B cell (primary cell): ENCODE measurements around the gene SLC25A31. TPM values are rescaled to one million over a fixed set of nuclear protein-coding genes. Genes with fewer than 3 reads are reported as not detected.

Experiments
- ATAC-seq: fragments of 200-7000 bp; cut with Tn5 transposase; one replicate; pipeline ENCODE4 v1.10.0; 2021; ENCODE audit warnings: low read depth, mild to moderate bottlenecking, moderate number of reproducible peaks, moderate library complexity
- CTCF ChIA-PET: fragments of 350-600 bp; sonication (Branson Sonifier 250); formaldehyde crosslinking; loops from one replicate; lab custom pipeline; 2021; ENCODE audit warnings: antibody characterized with exemption, inconsistent platforms; lab: Charles Lee
- POLR2A ChIA-PET: fragments of 350-600 bp; sonication (Branson Sonifier 250); formaldehyde crosslinking; loops from one replicate; lab custom pipeline; 2021; ENCODE audit warnings: antibody characterized with exemption; lab: Charles Lee
- DNase-seq: peaks from one replicate; pipeline ENCODE4 v3.0.0; 2013
- H2AFZ ChIP-seq: 2 replicates; pipeline ENCODE4 v1.6.1; 2012; ENCODE audit warnings: mild to moderate bottlenecking, low read depth, low read length; ENCODE audit not compliant: insufficient read depth, poor library complexity, severe bottlenecking
- H3K27ac ChIP-seq, 2 donors: 1 replicate in 1 of 2; 2 replicates in 1 of 2; pipeline ENCODE4 v1.5.1; 2012 to 2013; ENCODE audit warnings: low read length in 2 of 2, mild to moderate bottlenecking in 2 of 2, moderate library complexity in 1 of 2
- H3K27me3 ChIP-seq, 4 experiments: fragments of 200-600 bp in 1 of 4; sonication (generic) in 1 of 4; replicated peaks in 1 of 4; 1 replicate in 2 of 4; 2 replicates in 2 of 4; pipeline versions ENCODE4 v1.6.1 to v1.7.0; 2013 to 2016; ENCODE audit warnings: low read length in 3 of 4, mild to moderate bottlenecking in 2 of 4, mixed read lengths in 1 of 4, moderate library complexity in 1 of 4; ENCODE audit not compliant: insufficient read depth in 4 of 4, control insufficient read depth in 3 of 4; ENCODE audit errors: control extremely low read depth in 1 of 4
- H3K36me3 ChIP-seq, 2 experiments: replicated peaks in 1 of 2; 1 replicate in 1 of 2; 2 replicates in 1 of 2; pipeline versions ENCODE4 v1.6.1 to v1.7.1; 2013; ENCODE audit warnings: low read length in 1 of 2; ENCODE audit not compliant: insufficient read depth in 2 of 2, control insufficient read depth in 1 of 2; ENCODE audit errors: control extremely low read depth in 1 of 2, extremely low read depth in 1 of 2
- H3K4me1 ChIP-seq, 2 donors: fragments of 200-600 bp in 1 of 2; sonication (generic) in 1 of 2; 1 replicate in 1 of 2; 2 replicates in 1 of 2; pipeline versions ENCODE4 v1.5.1 to v1.6.1; 2013 to 2017; ENCODE audit warnings: low read length in 2 of 2; ENCODE audit not compliant: control insufficient read depth in 2 of 2, insufficient read depth in 2 of 2
- H3K4me2 ChIP-seq: replicated peaks from 2 replicates; pipeline ENCODE3; 2012; ENCODE audit warnings: mild to moderate bottlenecking, low read depth, low read length; ENCODE audit not compliant: poor library complexity, severe bottlenecking
- H3K4me3 ChIP-seq, 5 experiments: fragments of 200-600 bp in 1 of 5; sonication (generic) in 1 of 5; 1 replicate in 3 of 5; 2 replicates in 2 of 5; pipeline versions ENCODE4 v1.5.1 to v1.7.0; 2011 to 2016; ENCODE audit warnings: low read length in 4 of 5, mild to moderate bottlenecking in 4 of 5, low read depth in 2 of 5, control low read depth in 1 of 5, moderate library complexity in 1 of 5; ENCODE audit not compliant: insufficient read depth in 1 of 5; ENCODE audit errors: control extremely low read depth in 1 of 5, extremely low read depth in 1 of 5
- H3K79me2 ChIP-seq: fragments of 200-600 bp; sonication (generic); one replicate; pipeline ENCODE4 v1.6.0; 2016; ENCODE audit warnings: low read length; ENCODE audit not compliant: control insufficient read depth, insufficient read depth
- H3K9ac ChIP-seq: fragments of 200-600 bp; sonication (generic); 2 replicates; pipeline ENCODE4 v1.6.1; 2017; ENCODE audit warnings: mild to moderate bottlenecking, low read length, moderate library complexity
- H3K9me3 ChIP-seq, 3 donors: one replicate each; pipeline versions ENCODE4 v1.6.1 to v1.7.1; 2013; ENCODE audit warnings: low read length in 2 of 3; ENCODE audit not compliant: control insufficient read depth in 2 of 3, insufficient read depth in 1 of 3; ENCODE audit errors: control extremely low read depth in 1 of 3
- H4K20me1 ChIP-seq: 2 replicates; pipeline ENCODE4 v1.6.0; 2012; ENCODE audit warnings: mild to moderate bottlenecking, low read length; ENCODE audit not compliant: insufficient read depth, control insufficient read depth, poor library complexity, severe bottlenecking
- H3K27ac Mint-ChIP-seq: one replicate; pipeline ENCODE4 v1.8.0; 2021; ENCODE audit warnings: mixed read lengths
- H3K27me3 Mint-ChIP-seq: one replicate; pipeline ENCODE4 v1.8.0; 2021; ENCODE audit warnings: mixed read lengths
- H3K4me1 Mint-ChIP-seq: one replicate; pipeline ENCODE4 v1.8.0; 2021; ENCODE audit warnings: mixed read lengths
- H3K4me3 Mint-ChIP-seq: one replicate; pipeline ENCODE4 v1.8.0; 2021; ENCODE audit warnings: mixed read lengths
- H3K9me3 Mint-ChIP-seq: one replicate; pipeline ENCODE4 v1.8.0; 2022; ENCODE audit warnings: mixed read lengths; ENCODE audit not compliant: insufficient read depth
- EZH2 ChIP-seq: IDR thresholded peaks from 2 replicates; pipeline ENCODE4 v1.6.1; 2012; ENCODE audit warnings: borderline replicate concordance, low read depth, mild to moderate bottlenecking, moderate library complexity, low read length; ENCODE audit not compliant: insufficient read depth, poor library complexity, severe bottlenecking
- WGBS: methylation state at CpG from one replicate; pipeline ENCODE4 v1.1.5; 2013; ENCODE audit warnings: missing lambda C conversion rate; ENCODE audit not compliant: insufficient coverage; 5-methylcytosine and 5-hydroxymethylcytosine counted together
- intact Hi-C: fragments of 100-400 bp; cut with micrococcal nuclease; formaldehyde crosslinking; loops from one replicate; pipeline ENCODE4 v1.10.0; 2022
- polyA plus RNA-seq: library from polyadenylated mRNA; depleted of rRNA; stranded (reverse); fragments of >200 nt; gene quantifications from 2 replicates; pipeline ENCODE4 v1.2.3, GENCODE V29; 2012
- total RNA-seq, 2 donors: library from RNA; stranded (reverse); fragments of 120-200 nt in 1 of 2; gene quantifications; 1 replicate in 1 of 2; 2 replicates in 1 of 2; pipeline versions ENCODE4 v1.2.3 to v1.2.4, GENCODE V29; 2013 to 2022
- TF ChIP-seq, protein P1 (sequence below): fragments of 200-600 bp; IDR thresholded peaks from one replicate; pipeline ENCODE4 v1.8.0; 2022; ENCODE audit warnings: antibody characterized with exemption, mild to moderate bottlenecking

The SLC25A31 gene
- total and polyA plus RNA-seq, 2 donors (not counting 1 experiment from before 2014, with no cell fraction given): not detected

DNA sequence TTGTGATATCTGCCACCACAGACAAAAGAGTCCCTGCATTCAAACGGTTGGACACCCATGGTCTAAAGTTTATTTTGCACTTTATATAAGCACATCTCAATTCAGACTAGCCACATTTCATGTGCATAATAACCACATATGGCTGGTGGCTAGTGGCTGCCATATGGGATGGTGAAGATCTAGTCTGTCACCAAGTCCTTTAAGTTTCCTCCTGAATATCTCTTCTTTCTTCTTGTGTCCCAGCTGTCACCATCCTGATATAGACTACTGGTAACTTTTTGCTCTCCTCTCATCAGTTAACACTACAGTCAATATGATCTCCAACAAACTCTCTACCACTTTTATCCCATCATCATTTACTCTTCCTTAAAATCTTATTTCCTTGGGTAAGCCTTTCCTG, 61.2 kb downstream of the SLC25A31 start:
- Mint-ChIP-seq H3K27ac (no peak overlapping the region), H3K27me3 (peaks cover 29% of the 10 kb centered on the region), H3K4me3 (no peak overlapping the region), H3K9me3 (no peaks in the 10 kb centered on the region), H3K4me1 (no peaks in the 10 kb centered on the region)
- TF ChIP-seq, protein P1, sequence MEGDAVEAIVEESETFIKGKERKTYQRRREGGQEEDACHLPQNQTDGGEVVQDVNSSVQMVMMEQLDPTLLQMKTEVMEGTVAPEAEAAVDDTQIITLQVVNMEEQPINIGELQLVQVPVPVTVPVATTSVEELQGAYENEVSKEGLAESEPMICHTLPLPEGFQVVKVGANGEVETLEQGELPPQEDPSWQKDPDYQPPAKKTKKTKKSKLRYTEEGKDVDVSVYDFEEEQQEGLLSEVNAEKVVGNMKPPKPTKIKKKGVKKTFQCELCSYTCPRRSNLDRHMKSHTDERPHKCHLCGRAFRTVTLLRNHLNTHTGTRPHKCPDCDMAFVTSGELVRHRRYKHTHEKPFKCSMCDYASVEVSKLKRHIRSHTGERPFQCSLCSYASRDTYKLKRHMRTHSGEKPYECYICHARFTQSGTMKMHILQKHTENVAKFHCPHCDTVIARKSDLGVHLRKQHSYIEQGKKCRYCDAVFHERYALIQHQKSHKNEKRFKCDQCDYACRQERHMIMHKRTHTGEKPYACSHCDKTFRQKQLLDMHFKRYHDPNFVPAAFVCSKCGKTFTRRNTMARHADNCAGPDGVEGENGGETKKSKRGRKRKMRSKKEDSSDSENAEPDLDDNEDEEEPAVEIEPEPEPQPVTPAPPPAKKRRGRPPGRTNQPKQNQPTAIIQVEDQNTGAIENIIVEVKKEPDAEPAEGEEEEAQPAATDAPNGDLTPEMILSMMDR: no peak
- TF ChIP-seq EZH2: no peak
- Histone ChIP-seq H3K79me2 (no peaks in the 10 kb centered on the region), H3K27me3 (peaks cover 0 to 8% (median 2%) of the 10 kb centered on the region in 4 experiments), H3K36me3 (no peaks in the 10 kb centered on the region), H3K4me2 (no peak overlapping the region), H4K20me1 (no peaks in the 10 kb centered on the region), H3K4me1 (no peaks in the 10 kb centered on the region), H3K4me3 (no peak overlapping the region), H3K9ac (no peak overlapping the region), H3K9me3 (no peaks in the 10 kb centered on the region), H2AFZ (no peak overlapping the region), H3K27ac (no peak overlapping the region)
- ChIA-PET POLR2A (no interaction called here), CTCF (no interaction called here)
- WGBS: no CpG with 5 or more reads among the region's 1 CpG
- ATAC-seq (no peak), DNase-seq (no peak)
- intact Hi-C loops: no loop called here

DNA sequence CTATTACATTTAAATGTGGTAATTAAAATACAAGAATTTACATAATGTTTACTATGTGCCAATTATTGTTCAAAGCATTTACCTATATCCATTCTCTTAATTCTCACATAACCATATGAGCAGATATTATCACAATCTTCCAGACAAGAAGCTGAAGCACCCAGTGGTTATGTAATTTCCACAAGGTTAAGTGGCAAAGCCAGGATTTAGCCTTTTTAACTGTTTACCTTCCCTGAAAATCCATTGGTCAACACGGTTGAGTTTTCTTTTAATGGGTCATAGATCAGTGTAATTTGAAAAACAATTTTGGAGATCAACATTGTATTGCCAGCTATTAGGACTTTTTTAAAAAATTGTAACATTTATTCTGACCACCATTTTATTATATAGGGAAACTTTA, 63.3 kb downstream of the SLC25A31 start:
- no peak overlapping the region for H3K27ac Mint-ChIP-seq
- no peaks in the 10 kb centered on the region for H4K20me1 ChIP-seq
- intact Hi-C loops: no loop called here
- no CpG with 5 or more reads among the region's 1 CpG for WGBS
- H3K4me3 ChIP-seq: no peak overlapping the region
- no peaks in the 10 kb centered on the region for H3K4me1 ChIP-seq
- H3K79me2 ChIP-seq: no peaks in the 10 kb centered on the region
- H3K4me3 Mint-ChIP-seq: no peak overlapping the region
- H2AFZ ChIP-seq: no peak overlapping the region
- peaks cover 0 to 5% (median 1%) of the 10 kb centered on the region in 4 experiments for H3K27me3 ChIP-seq
- DNase-seq: no peak
- H3K9me3 ChIP-seq: no peaks in the 10 kb centered on the region
- no peak overlapping the region for H3K4me2 ChIP-seq
- ATAC-seq: no peak
- ChIA-PET POLR2A (no interaction called here), CTCF (no interaction called here)
- H3K9ac ChIP-seq: no peak overlapping the region
- H3K27ac ChIP-seq: no peak overlapping the region
- peaks cover 30% of the 10 kb centered on the region for H3K27me3 Mint-ChIP-seq
- H3K9me3 Mint-ChIP-seq: no peaks in the 10 kb centered on the region
- TF ChIP-seq, protein P1: no peak
- H3K4me1 Mint-ChIP-seq: no peaks in the 10 kb centered on the region
- no peaks in the 10 kb centered on the region for H3K36me3 ChIP-seq
